Stimulated activated CD4-positive, alpha-beta T cell treated with anti-CD3 and anti-CD28 coated beads, Interleukin-2, amount 100 ng/mL, for 24 hours (primary cell): Measurements from ENCODE around the gene NEU4.
"Not testable (repeated sequence)": the region's sequence is repeated elsewhere in the genome, so short reads cannot be mapped to it uniquely, and the experiment has no call there.

ENCODE experiments used
- DNase-seq, 2 donors: peaks; one replicate each; pipeline ENCODE4 v3.0.0-alpha.2; 2020

NEU4 gene

GRCh38 chr2:241775223-241776177 lies 33.5 kb upstream of the NEU4 start:
- DNase-seq = peak in 1 of 2 donors; percentile 4

GRCh38 chr2:241776336-241777169 lies 32.4 kb upstream of the NEU4 start, which contains the start of gene GAL3ST2:
Gene GAL3ST2 (plus strand): TSS chr2:241776822. CDS start chr2:241776956, 134 bp downstream.
- peak in 1 of 2 donors; percentile 8 for DNase-seq

GRCh38 chr2:241777170-241777685 lies 31.8 kb upstream of the NEU4 start:
- no peak for DNase-seq

GRCh38 chr2:241777686-241778627 lies 31.0 kb upstream of the NEU4 start:
- DNase-seq = no peak

GRCh38 chr2:241780939-241781569 lies 27.9 kb upstream of the NEU4 start:
- no peak for DNase-seq

GRCh38 chr2:241782053-241782452 lies 26.9 kb upstream of the NEU4 start:
- DNase-seq = not testable (repeated sequence)

GRCh38 chr2:241788135-241788534 lies 20.9 kb upstream of the NEU4 start:
- DNase-seq = no peak

- DNase-seq = peak; percentile 48 to 59
Measured at GRCh38 chr2:241788572-241788971, 20.4 kb upstream of the NEU4 start.

GRCh38 chr2:241791385-241791784 lies 17.6 kb upstream of the NEU4 start:
- not testable (repeated sequence) for DNase-seq

GRCh38 chr2:241793385-241793784 lies 15.6 kb upstream of the NEU4 start:
- no peak for DNase-seq

- DNase-seq = no peak
Measured at GRCh38 chr2:241794250-241794823, 14.7 kb upstream of the NEU4 start.

- DNase-seq = no peak
Measured at GRCh38 chr2:241795021-241795999, 13.7 kb upstream of the NEU4 start.

- DNase-seq = no peak
Measured at GRCh38 chr2:241796209-241796608, 12.8 kb upstream of the NEU4 start.

GRCh38 chr2:241796610-241797138 lies 12.3 kb upstream of the NEU4 start:
- no peak for DNase-seq

- no peak for DNase-seq
Measured at GRCh38 chr2:241797441-241798080, 11.4 kb upstream of the NEU4 start.

- DNase-seq = no peak
Measured at GRCh38 chr2:241798081-241798630, 10.8 kb upstream of the NEU4 start.

GRCh38 chr2:241798631-241799521 lies 10.1 kb upstream of the NEU4 start:
- DNase-seq = no peak
